Femur (tissue), 1 donor: ENCODE data around the gene HK2.

ENCODE experiments used
- DNase-seq: peaks from one replicate; pipeline ENCODE4 v3.0.0-alpha.2; 2017

Gene HK2

DNA sequence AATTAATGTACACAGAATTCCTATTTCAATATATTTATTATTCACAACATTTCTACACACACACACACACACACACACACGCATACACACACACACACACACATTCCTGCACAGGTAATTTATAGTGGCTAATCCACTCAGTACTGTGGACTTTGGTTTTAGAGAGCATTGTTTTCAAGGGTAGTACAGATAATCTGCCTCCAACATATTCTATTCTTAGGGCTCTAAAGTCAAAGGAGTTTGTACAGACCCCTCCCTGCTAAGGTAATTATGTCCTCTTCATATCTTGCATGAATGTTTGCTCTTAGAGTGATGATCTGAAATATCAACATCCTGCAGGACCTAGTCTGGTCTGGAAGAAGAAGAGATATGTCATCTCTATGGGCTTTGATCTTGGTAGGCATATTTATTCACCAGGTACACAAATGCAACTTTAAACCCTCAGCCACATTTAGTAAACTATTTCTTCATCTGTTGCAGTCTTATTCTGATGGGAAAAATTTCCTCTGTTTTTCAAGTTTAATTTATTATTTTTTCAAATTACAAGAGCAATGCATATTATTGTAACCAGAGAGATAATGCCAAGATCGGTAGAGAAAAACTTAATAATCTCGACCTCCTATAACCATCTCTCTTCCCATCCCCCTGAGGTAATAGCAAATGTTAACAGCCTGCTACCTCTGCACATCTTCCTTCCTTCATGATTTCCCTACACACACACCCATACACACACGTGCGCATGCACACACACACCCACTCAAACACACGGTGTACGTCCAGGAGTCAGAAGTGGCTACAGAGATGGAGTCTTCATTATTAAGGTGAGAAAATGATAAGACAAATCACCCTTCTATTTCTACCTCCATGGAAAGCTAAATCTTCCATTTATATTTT lies 106.2 kb downstream of the HK2 start:
- DNase-seq: no peak

GRCh38 chr2:74941284-74941683 lies 107.4 kb downstream of the HK2 start:
- DNase-seq: no peak

DNA sequence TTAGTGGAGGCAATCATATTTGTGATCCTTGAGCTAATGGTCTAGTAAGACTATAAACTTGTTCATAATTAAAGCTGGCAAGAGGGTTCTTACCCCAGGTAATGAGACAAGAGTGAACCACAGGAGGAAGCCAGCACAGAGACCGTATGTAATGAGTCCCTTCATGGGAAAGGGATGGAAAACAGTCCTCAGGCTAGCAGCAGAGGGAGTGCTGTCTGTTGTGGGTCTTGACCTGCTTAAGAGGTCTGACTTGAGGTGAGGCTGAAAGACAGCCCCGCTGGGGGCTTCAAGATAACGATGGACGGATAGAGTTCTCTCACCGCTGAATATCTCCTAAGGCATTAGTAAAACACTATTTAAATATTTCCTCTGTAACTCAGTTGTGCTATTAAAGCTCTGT lies 108.3 kb downstream of the HK2 start:
- no peak for DNase-seq
